Liver (tissue), 9 donors: Measurements from ENCODE around the gene IL36A. TPM values are rescaled to one million over a fixed set of nuclear protein-coding genes. Genes with fewer than 3 reads are reported as not detected.

Source experiments
- DNase-seq: peaks from one replicate; pipeline ENCODE4 v3.0.0-alpha.2; 2017; ENCODE audit warnings: low spot score
- H3K27ac ChIP-seq, 2 donors: one replicate each; pipeline ENCODE4 v1.7.0; 2013; ENCODE audit warnings: inconsistent platforms in 2 of 2, low read length in 2 of 2, control low read depth in 1 of 2, low read depth in 1 of 2, mild to moderate bottlenecking in 1 of 2
- H3K27me3 ChIP-seq, 4 donors: one replicate each; pipeline versions ENCODE4 v1.6.1 to v1.7.0; 2013; ENCODE audit warnings: low read length in 3 of 4, inconsistent platforms in 1 of 4, mild to moderate bottlenecking in 1 of 4, moderate library complexity in 1 of 4; ENCODE audit not compliant: control insufficient read depth in 4 of 4, insufficient read depth in 4 of 4
- H3K36me3 ChIP-seq, 4 donors: one replicate each; pipeline versions ENCODE4 v1.6.1 to v1.7.0; 2013; ENCODE audit warnings: low read length in 3 of 4, mild to moderate bottlenecking in 3 of 4, low read depth in 1 of 4, moderate library complexity in 1 of 4; ENCODE audit not compliant: control insufficient read depth in 4 of 4, insufficient read depth in 3 of 4
- H3K4me1 ChIP-seq, 4 donors: one replicate each; pipeline versions ENCODE4 v1.6.1 to v1.7.0; 2013; ENCODE audit warnings: low read length in 3 of 4, mild to moderate bottlenecking in 3 of 4, moderate library complexity in 1 of 4; ENCODE audit not compliant: control insufficient read depth in 4 of 4, insufficient read depth in 4 of 4
- H3K4me3 ChIP-seq, 3 donors: one replicate each; pipeline versions ENCODE4 v1.6.1 to v1.7.0; 2013; ENCODE audit warnings: low read length in 3 of 3, control low read depth in 1 of 3, low read depth in 1 of 3, mild to moderate bottlenecking in 1 of 3
- H3K9ac ChIP-seq, 2 donors: one replicate each; pipeline ENCODE4 v1.7.0; 2013; ENCODE audit warnings: low read length in 2 of 2, mild to moderate bottlenecking in 2 of 2, moderate library complexity in 2 of 2, control low read depth in 1 of 2, low read depth in 1 of 2
- H3K9me3 ChIP-seq, 4 donors: one replicate each; pipeline versions ENCODE4 v1.6.1 to v1.7.0; 2013; ENCODE audit warnings: low read length in 3 of 4; ENCODE audit not compliant: control insufficient read depth in 4 of 4
- ATF3 ChIP-seq: IDR thresholded peaks from 2 replicates; pipeline ENCODE4 v1.6.1; 2016; ENCODE audit warnings: antibody characterized with exemption
- EGR1 ChIP-seq, 2 donors: IDR thresholded peaks; 2 replicates each; pipeline ENCODE4 v1.6.1; 2016 to 2018; ENCODE audit warnings: antibody characterized with exemption in 2 of 2, low read depth in 2 of 2
- FOXA2 ChIP-seq: IDR thresholded peaks from 2 replicates; pipeline ENCODE4 v1.6.1; 2016; ENCODE audit warnings: antibody characterized with exemption
- GABPA ChIP-seq, 2 donors: IDR thresholded peaks in 1 of 2; conservative IDR thresholded peaks in 1 of 2; 2 replicates each; pipeline ENCODE4 v1.6.1; 2016; ENCODE audit warnings: antibody characterized with exemption in 2 of 2, mild to moderate bottlenecking in 1 of 2, moderate library complexity in 1 of 2
- HNF4A ChIP-seq, 2 donors: conservative IDR thresholded peaks; 2 replicates each; pipeline ENCODE4 v1.6.1; 2016; ENCODE audit warnings: antibody characterized with exemption in 2 of 2, mild to moderate bottlenecking in 2 of 2
- JUND ChIP-seq, 2 donors: IDR thresholded peaks; 2 replicates each; pipeline ENCODE4 v1.6.1; 2016; ENCODE audit warnings: antibody characterized with exemption in 2 of 2
- NR2F2 ChIP-seq: IDR thresholded peaks from 2 replicates; pipeline ENCODE4 v1.6.1; 2016; ENCODE audit warnings: antibody characterized with exemption
- REST ChIP-seq: IDR thresholded peaks from 2 replicates; pipeline ENCODE4 v1.6.1; 2016; ENCODE audit warnings: antibody characterized with exemption, mild to moderate bottlenecking
- RXRA ChIP-seq, 2 donors: IDR thresholded peaks; 2 replicates each; pipeline ENCODE4 v1.6.1; 2017 to 2018; ENCODE audit warnings: antibody characterized with exemption in 2 of 2, mild to moderate bottlenecking in 1 of 2
- TAF1 ChIP-seq: conservative IDR thresholded peaks from 2 replicates; pipeline ENCODE4 v1.6.1; 2016; ENCODE audit warnings: antibody characterized with exemption, mild to moderate bottlenecking
- ZBTB33 ChIP-seq: IDR thresholded peaks from 2 replicates; pipeline ENCODE4 v1.6.1; 2016; ENCODE audit warnings: antibody characterized with exemption
- WGBS: extraction: QIAGEN DNeasy Blood & Tissue Kit; methylation state at CpG from one replicate; pipeline ENCODE4 v1.1.7; 2013; 5-methylcytosine and 5-hydroxymethylcytosine counted together
- polyA plus RNA-seq, 2 donors: library from polyadenylated mRNA; stranded (reverse) in 1 of 2; unstranded in 1 of 2; fragments of 200-250 nt in 1 of 2; fragments of >200 nt in 1 of 2; fragmentation: Nextera tagmentation in 1 of 2; extraction: Ambion mirVana in 1 of 2; gene quantifications; one replicate each; pipeline versions ENCODE4 v1.2.1 to v1.2.3, GENCODE V29; 2013 to 2015
- total RNA-seq, 2 donors: library from RNA; depleted of rRNA; stranded (reverse); fragments of >200 nt; gene quantifications; one replicate each; pipeline ENCODE4 v1.2.3, GENCODE V29; 2014
- donor health status: healthy.
- donor health status: healthy.
- donor health status: healthy.
- donor health status: healthy.
- donor health status: healthy.

Gene IL36A
- total and polyA plus RNA-seq, 4 donors: not detected

GRCh38 chr2:113027691-113028090 lies 22.4 kb downstream of the IL36A start:
- WGBS: 88% methylated on average over 2 of the region's 2 CpGs
- H3K9me3 ChIP-seq: no peaks in the 10 kb centered on the region

GRCh38 chr2:113028112-113028511 lies 22.9 kb downstream of the IL36A start:
- H3K4me1 ChIP-seq: no peaks in the 10 kb centered on the region
- WGBS: 12% methylated on average over 1 of the region's 1 CpG
- peaks cover 0 to 2% (median 0%) of the 10 kb centered on the region in 4 donors for H3K27me3 ChIP-seq
- no peaks in the 10 kb centered on the region for H3K36me3 ChIP-seq
- H3K9me3 ChIP-seq: no peaks in the 10 kb centered on the region
- no peak for DNase-seq
- no peak overlapping the region for H3K4me3 ChIP-seq
- TF ChIP-seq EGR1 (IDR thresholded peaks at IDR 0.05; ENCODE audit: low read depth in 2 of 2): no peak
- TF ChIP-seq NR2F2: no peak
- TF ChIP-seq TAF1: no peak
- H3K9ac ChIP-seq: no peak overlapping the region
- H3K27ac ChIP-seq: no peak overlapping the region

More at GRCh38 chr2:113027691-113028090, 22.4 kb downstream of the IL36A start:
- Histone ChIP-seq H3K36me3 (no peaks in the 10 kb centered on the region), H3K9ac (no peak overlapping the region), H3K4me3 (no peak overlapping the region), H3K27me3 (peaks cover 0 to 2% (median 0%) of the 10 kb centered on the region in 4 donors), H3K4me1 (no peaks in the 10 kb centered on the region), H3K27ac (no peak overlapping the region)
- DNase-seq: no peak
- TF ChIP-seq TAF1: no peak
- no peak for TF ChIP-seq RXRA (IDR thresholded peaks at IDR 0.05)
- no peak for TF ChIP-seq GABPA (IDR thresholded peaks at IDR 0.05 in 1 of 2, conservative IDR thresholded peaks at IDR 0.05 in 1 of 2)
- TF ChIP-seq EGR1 (IDR thresholded peaks at IDR 0.05; ENCODE audit: low read depth in 2 of 2): no peak

GRCh38 chr2:113032737-113033136 lies 27.5 kb downstream of the IL36A start:
- H3K4me3 ChIP-seq: no peak overlapping the region
- no peaks in the 10 kb centered on the region for H3K9me3 ChIP-seq
- DNase-seq: no peak
- H3K27ac ChIP-seq: no peak overlapping the region
- TF ChIP-seq HNF4A (conservative IDR thresholded peaks at IDR 0.05) (no peak), ATF3 (no peak), JUND (IDR thresholded peaks at IDR 0.05) (no peak), ZBTB33 (no peak), REST (no peak), FOXA2 (no peak)
- H3K27me3 ChIP-seq: no peaks in the 10 kb centered on the region
- 79% methylated on average over 1 of the region's 1 CpG for WGBS
- no peaks in the 10 kb centered on the region for H3K36me3 ChIP-seq
- H3K9ac ChIP-seq: no peak overlapping the region
- no peaks in the 10 kb centered on the region for H3K4me1 ChIP-seq
